ENCODE data around the gene TRERF1.

The TRERF1 gene

GRCh38 chr6:42441697-42442081 is 10.0 kb downstream of the TRERF1 start:
- TF ChIP-seq CTCF (IDR thresholded peaks at IDR 0.05) = no peak
- H3K27ac ChIP-seq = peak overlapping the region in 1 of 2 donors; percentile 75
- H3K4me3 ChIP-seq = peak overlapping the region; percentile 25
- DNase-seq (ENCODE audit: low spot score) = no peak

- peak overlapping the region in 1 of 2 donors; percentile 75 for H3K27ac ChIP-seq
- no peak for TF ChIP-seq CTCF (IDR thresholded peaks at IDR 0.05)
- no peak for DNase-seq (ENCODE audit: low spot score)
- H3K4me3 ChIP-seq = peak overlapping the region; percentile 25
Measured at GRCh38 chr6:42440778-42441696, 10.7 kb downstream of the TRERF1 start.

- DNase-seq (ENCODE audit: low spot score) = no peak
- peak overlapping the region in 1 of 2 donors; percentile 75 for H3K27ac ChIP-seq
- no peak overlapping the region for H3K4me3 ChIP-seq
- no peak for TF ChIP-seq CTCF (IDR thresholded peaks at IDR 0.05)
Measured at GRCh38 chr6:42440027-42440426, 11.7 kb downstream of the TRERF1 start.

GRCh38 chr6:42436825-42437224 is 14.9 kb downstream of the TRERF1 start:
- DNase-seq (ENCODE audit: low spot score) = no peak
- TF ChIP-seq CTCF (IDR thresholded peaks at IDR 0.05) = no peak
- Histone ChIP-seq H3K27ac (no peak overlapping the region), H3K4me3 (no peak overlapping the region)

- no peak for TF ChIP-seq CTCF (IDR thresholded peaks at IDR 0.05)
- H3K4me3 ChIP-seq = no peak overlapping the region
Measured at GRCh38 chr6:42434237-42434636, 17.5 kb downstream of the TRERF1 start.

GRCh38 chr6:42433409-42433808 is 18.3 kb downstream of the TRERF1 start:
- no peak for DNase-seq (ENCODE audit: low spot score)
- no peak overlapping the region for H3K4me3 ChIP-seq
- TF ChIP-seq CTCF (IDR thresholded peaks at IDR 0.05) = no peak
- no peak overlapping the region for H3K27ac ChIP-seq

More at GRCh38 chr6:42434237-42434636, 17.5 kb downstream of the TRERF1 start:
- no peak for DNase-seq (ENCODE audit: low spot score)
- no peak overlapping the region for H3K27ac ChIP-seq

- TF ChIP-seq CTCF (IDR thresholded peaks at IDR 0.05) = no peak
- H3K4me3 ChIP-seq = no peak overlapping the region
- H3K27ac ChIP-seq = no peak overlapping the region
- DNase-seq (ENCODE audit: low spot score) = no peak
Measured at GRCh38 chr6:42431877-42432276, 19.8 kb downstream of the TRERF1 start.
